Nephron progenitor cell (in vitro differentiated cells): ENCODE data around the gene TAS1R1.

Source experiments
- DNase-seq: peaks from one replicate; pipeline ENCODE4 v3.0.0; 2021
- H3K27ac Mint-ChIP-seq: 2 replicates; pipeline ENCODE4 v1.8.0; 2021; ENCODE audit warnings: mild to moderate bottlenecking, moderate library complexity, mixed read lengths
- H3K27me3 Mint-ChIP-seq: 2 replicates; pipeline ENCODE4 v1.8.0; 2021; ENCODE audit warnings: mild to moderate bottlenecking, low read depth, mixed read lengths; ENCODE audit not compliant: poor library complexity
- H3K36me3 Mint-ChIP-seq: 2 replicates; pipeline ENCODE4 v1.8.0; 2021; ENCODE audit warnings: low read depth, mixed read lengths
- H3K4me1 Mint-ChIP-seq: 2 replicates; pipeline ENCODE4 v1.8.0; 2021; ENCODE audit warnings: mixed read lengths
- H3K4me3 Mint-ChIP-seq: 2 replicates; pipeline ENCODE4 v1.8.0; 2021; ENCODE audit warnings: mild to moderate bottlenecking, moderate library complexity, mixed read lengths
- H3K9me3 Mint-ChIP-seq: 2 replicates; pipeline ENCODE4 v1.8.0; 2021; ENCODE audit warnings: mild to moderate bottlenecking, moderate library complexity, mixed read lengths
- CTCF ChIP-seq: fragments of 200-600 bp; sonication (generic); IDR thresholded peaks from 2 replicates; pipeline ENCODE4 v1.5.0; 2021; ENCODE audit warnings: antibody characterized with exemption

TAS1R1 gene

GRCh38 chr1:6554907-6555778 lies at the start of gene TAS1R1:
Gene TAS1R1, plus strand, starts transcription at chr1:6555307. Its CDS starts 67 bp downstream, at chr1:6555374.
- DNase-seq, result no peak
- peaks cover 4% of the 10 kb centered on the region for H3K27me3 Mint-ChIP-seq
- peaks cover 4% of the 10 kb centered on the region for H3K36me3 Mint-ChIP-seq
- TF ChIP-seq CTCF, result no peak
- peak within 1 kb of the TSS; percentile 67 for H3K4me3 Mint-ChIP-seq
- H3K4me1 Mint-ChIP-seq, result peaks cover 15% of the 10 kb centered on the region
- H3K27ac Mint-ChIP-seq, result no peak within 1 kb of the TSS
- no peaks in the 10 kb centered on the region for H3K9me3 Mint-ChIP-seq

GRCh38 chr1:6505367-6506209 lies 49.5 kb upstream of the TAS1R1 start:
- Mint-ChIP-seq H3K36me3 (no peaks in the 10 kb centered on the region), H3K27ac (no peak overlapping the region), H3K27me3 (peaks cover 11% of the 10 kb centered on the region), H3K4me3 (no peak overlapping the region), H3K9me3 (no peaks in the 10 kb centered on the region), H3K4me1 (peaks cover 34% of the 10 kb centered on the region)
- DNase-seq, result no peak
- TF ChIP-seq CTCF, result no peak

GRCh38 chr1:6506210-6507036 lies 48.7 kb upstream of the TAS1R1 start:
- peaks cover 28% of the 10 kb centered on the region for H3K4me1 Mint-ChIP-seq
- no peak for TF ChIP-seq CTCF
- H3K9me3 Mint-ChIP-seq, result no peaks in the 10 kb centered on the region
- DNase-seq, result no peak
- H3K36me3 Mint-ChIP-seq, result no peaks in the 10 kb centered on the region
- H3K27ac Mint-ChIP-seq, result peak overlapping the region; percentile 58
- no peak overlapping the region for H3K4me3 Mint-ChIP-seq
- H3K27me3 Mint-ChIP-seq, result peaks cover 5% of the 10 kb centered on the region

GRCh38 chr1:6507037-6507428 lies 48.1 kb upstream of the TAS1R1 start:
- Mint-ChIP-seq H3K4me3 (no peak overlapping the region), H3K4me1 (peaks cover 28% of the 10 kb centered on the region), H3K27me3 (peaks cover 4% of the 10 kb centered on the region), H3K27ac (peak overlapping the region; percentile 58), H3K36me3 (no peaks in the 10 kb centered on the region), H3K9me3 (no peaks in the 10 kb centered on the region)
- no peak for DNase-seq
- no peak for TF ChIP-seq CTCF

- Mint-ChIP-seq H3K4me3 (no peak overlapping the region), H3K36me3 (no peaks in the 10 kb centered on the region), H3K27me3 (peaks cover 4% of the 10 kb centered on the region), H3K4me1 (peaks cover 31% of the 10 kb centered on the region), H3K9me3 (no peaks in the 10 kb centered on the region), H3K27ac (no peak overlapping the region)
- no peak for TF ChIP-seq CTCF
- no peak for DNase-seq
Observed at GRCh38 chr1:6507461-6507911, 47.6 kb upstream of the TAS1R1 start.
